Osteoblast (primary cell): ENCODE data around the gene MYPOP. TPM values are rescaled to one million over a fixed set of nuclear protein-coding genes. Genes with fewer than 3 reads are reported as not detected.

Experiments
- DNase-seq: peaks from one replicate; pipeline ENCODE4 v3.0.0; 2011; ENCODE audit warnings: low spot score, mixed read lengths; ENCODE audit not compliant: insufficient read length; ENCODE audit errors: missing footprints
- H2AFZ ChIP-seq: 2 replicates; pipeline ENCODE4 v1.6.0; 2011; ENCODE audit warnings: mild to moderate bottlenecking, low read length
- H3K27ac ChIP-seq: 2 replicates; pipeline ENCODE4 v1.5.1; 2011; ENCODE audit warnings: mild to moderate bottlenecking, low read depth, low read length, moderate library complexity
- H3K27me3 ChIP-seq: 2 replicates; pipeline ENCODE4 v1.6.0; 2012; ENCODE audit warnings: mild to moderate bottlenecking, control low read depth, inconsistent platforms, low read length, moderate library complexity; ENCODE audit not compliant: insufficient read depth
- H3K36me3 ChIP-seq: 2 replicates; pipeline ENCODE4 v1.5.1; 2011; ENCODE audit warnings: mild to moderate bottlenecking, low read length, control low read depth, moderate library complexity; ENCODE audit not compliant: insufficient read depth
- H3K4me1 ChIP-seq: 2 replicates; pipeline ENCODE4 v1.5.1; 2011; ENCODE audit warnings: mild to moderate bottlenecking, low read length, control low read depth, moderate library complexity; ENCODE audit not compliant: insufficient read depth
- H3K4me2 ChIP-seq: 2 replicates; pipeline ENCODE4 v1.6.0; 2011; ENCODE audit warnings: mild to moderate bottlenecking, low read length; ENCODE audit not compliant: insufficient read depth
- H3K4me3 ChIP-seq: fragments of 200-600 bp; sonication (generic); 3 replicates; pipeline ENCODE4 v1.5.1; 2012; ENCODE audit warnings: mild to moderate bottlenecking, low read length, inconsistent platforms; ENCODE audit not compliant: insufficient read depth
- H3K79me2 ChIP-seq: 2 replicates; pipeline ENCODE4 v1.6.0; 2012; ENCODE audit warnings: mild to moderate bottlenecking, low read length, control low read depth, inconsistent platforms; ENCODE audit not compliant: insufficient read depth
- H3K9me3 ChIP-seq: 2 replicates; pipeline ENCODE4 v1.5.1; 2011; ENCODE audit warnings: low read depth, low read length, control low read depth
- H4K20me1 ChIP-seq: 2 replicates; pipeline ENCODE4 v1.6.0; 2012; ENCODE audit warnings: mild to moderate bottlenecking, low read length, control low read depth; ENCODE audit not compliant: insufficient read depth
- CTCF ChIP-seq: IDR thresholded peaks from 2 replicates; pipeline ENCODE4 v1.5.1; 2011; ENCODE audit warnings: mild to moderate bottlenecking, low read depth, low read length, moderate library complexity; ENCODE audit errors: extremely low read depth
- total RNA-seq: library from RNA; depleted of rRNA; stranded (reverse); fragments of >200 nt; gene quantifications from 2 replicates; pipeline ENCODE4 v1.2.3, GENCODE V29; 2012

Gene MYPOP
- total RNA-seq, 1 donor = 3.3 TPM

GRCh38 chr19:45883881-45884681 is 18.3 kb downstream of the MYPOP start:
- H3K79me2 ChIP-seq = peaks cover 17% of the 10 kb centered on the region
- no peaks in the 10 kb centered on the region for H3K9me3 ChIP-seq
- no peak overlapping the region for H3K4me3 ChIP-seq
- peaks cover 24% of the 10 kb centered on the region for H4K20me1 ChIP-seq
- peaks cover 25% of the 10 kb centered on the region for H3K4me1 ChIP-seq
- no peaks in the 10 kb centered on the region for H3K27me3 ChIP-seq
- DNase-seq = peak; percentile 73
- peaks cover 5% of the 10 kb centered on the region for H3K36me3 ChIP-seq
- TF ChIP-seq CTCF = no peak
- H3K4me2 ChIP-seq = peak overlapping the region; percentile 48
- H3K27ac ChIP-seq = no peak overlapping the region
- no peak overlapping the region for H2AFZ ChIP-seq

- Histone ChIP-seq H3K4me2 (peak overlapping the region; percentile 48), H4K20me1 (peaks cover 24% of the 10 kb centered on the region), H3K4me3 (no peak overlapping the region), H3K4me1 (peaks cover 25% of the 10 kb centered on the region), H3K9me3 (no peaks in the 10 kb centered on the region), H3K36me3 (peaks cover 5% of the 10 kb centered on the region), H3K27me3 (no peaks in the 10 kb centered on the region), H3K27ac (no peak overlapping the region), H3K79me2 (peaks cover 17% of the 10 kb centered on the region), H2AFZ (no peak overlapping the region)
- no peak for TF ChIP-seq CTCF
- no peak for DNase-seq
Observed at GRCh38 chr19:45883586-45883880, 18.9 kb downstream of the MYPOP start.

- Histone ChIP-seq H3K36me3 (peaks cover 5% of the 10 kb centered on the region), H3K27ac (no peak overlapping the region), H3K79me2 (peaks cover 17% of the 10 kb centered on the region), H2AFZ (no peak overlapping the region), H3K4me3 (peak overlapping the region; percentile 13), H3K27me3 (no peaks in the 10 kb centered on the region), H3K4me2 (peak overlapping the region; percentile 29), H4K20me1 (peaks cover 24% of the 10 kb centered on the region), H3K9me3 (no peaks in the 10 kb centered on the region), H3K4me1 (peaks cover 25% of the 10 kb centered on the region)
- DNase-seq = peak; percentile 99
- peak; percentile 96 for TF ChIP-seq CTCF
Observed at GRCh38 chr19:45882652-45883585, 19.5 kb downstream of the MYPOP start.
